Measurements from ENCODE around the gene RPP14. TPM values are rescaled to one million over a fixed set of nuclear protein-coding genes. Genes with fewer than 3 reads are reported as not detected.

RPP14 gene
- total RNA-seq, 1 donor from 2014 or later: 15.2 TPM

GRCh38 chr3:58353722-58354553, 47.9 kb downstream of the RPP14 start:
- Mint-ChIP-seq H3K36me3 (ENCODE audit: low read depth, unreplicated experiment) (no peaks in the 10 kb centered on the region), H3K4me1 (ENCODE audit: unreplicated experiment) (peaks cover 10% of the 10 kb centered on the region), H3K27me3 (ENCODE audit: unreplicated experiment) (no peaks in the 10 kb centered on the region), H3K27ac (ENCODE audit: unreplicated experiment) (no peak overlapping the region), H3K4me3 (ENCODE audit: unreplicated experiment) (no peak overlapping the region), H3K9me3 (ENCODE audit: unreplicated experiment) (no peaks in the 10 kb centered on the region)
- TF ChIP-seq CTCF (IDR thresholded peaks at IDR 0.05; ENCODE audit: unreplicated experiment): no peak
- no peak for DNase-seq (ENCODE audit: low spot score)

- peaks cover 10% of the 10 kb centered on the region for H3K4me1 Mint-ChIP-seq (ENCODE audit: unreplicated experiment)
- H3K36me3 Mint-ChIP-seq (ENCODE audit: low read depth, unreplicated experiment): no peaks in the 10 kb centered on the region
- H3K27me3 Mint-ChIP-seq (ENCODE audit: unreplicated experiment): no peaks in the 10 kb centered on the region
- H3K9me3 Mint-ChIP-seq (ENCODE audit: unreplicated experiment): no peaks in the 10 kb centered on the region
- H3K27ac Mint-ChIP-seq (ENCODE audit: unreplicated experiment): no peak overlapping the region
- DNase-seq (ENCODE audit: low spot score): no peak
- no peak overlapping the region for H3K4me3 Mint-ChIP-seq (ENCODE audit: unreplicated experiment)
- TF ChIP-seq CTCF (IDR thresholded peaks at IDR 0.05; ENCODE audit: unreplicated experiment): no peak
These were observed 49.1 kb downstream of the RPP14 start for GRCh38 chr3:58355179-58355578.

- no peak for DNase-seq (ENCODE audit: low spot score)
- no peaks in the 10 kb centered on the region for H3K27me3 Mint-ChIP-seq (ENCODE audit: unreplicated experiment)
- no peak overlapping the region for H3K27ac Mint-ChIP-seq (ENCODE audit: unreplicated experiment)
- TF ChIP-seq CTCF (IDR thresholded peaks at IDR 0.05; ENCODE audit: unreplicated experiment): no peak
- no peaks in the 10 kb centered on the region for H3K9me3 Mint-ChIP-seq (ENCODE audit: unreplicated experiment)
- no peaks in the 10 kb centered on the region for H3K36me3 Mint-ChIP-seq (ENCODE audit: low read depth, unreplicated experiment)
- no peak overlapping the region for H3K4me3 Mint-ChIP-seq (ENCODE audit: unreplicated experiment)
- peaks cover 10% of the 10 kb centered on the region for H3K4me1 Mint-ChIP-seq (ENCODE audit: unreplicated experiment)
These were observed 50.0 kb downstream of the RPP14 start for GRCh38 chr3:58356054-58356453.

GRCh38 chr3:58357402-58357801, 51.4 kb downstream of the RPP14 start:
- Mint-ChIP-seq H3K9me3 (ENCODE audit: unreplicated experiment) (no peaks in the 10 kb centered on the region), H3K36me3 (ENCODE audit: low read depth, unreplicated experiment) (no peaks in the 10 kb centered on the region), H3K4me3 (ENCODE audit: unreplicated experiment) (no peak overlapping the region), H3K27me3 (ENCODE audit: unreplicated experiment) (no peaks in the 10 kb centered on the region), H3K4me1 (ENCODE audit: unreplicated experiment) (peaks cover 10% of the 10 kb centered on the region), H3K27ac (ENCODE audit: unreplicated experiment) (peak overlapping the region; percentile 7)
- no peak for DNase-seq (ENCODE audit: low spot score)
- no peak for TF ChIP-seq CTCF (IDR thresholded peaks at IDR 0.05; ENCODE audit: unreplicated experiment)

- Mint-ChIP-seq H3K4me3 (ENCODE audit: unreplicated experiment) (no peak overlapping the region), H3K4me1 (ENCODE audit: unreplicated experiment) (peaks cover 10% of the 10 kb centered on the region), H3K9me3 (ENCODE audit: unreplicated experiment) (no peaks in the 10 kb centered on the region), H3K27ac (ENCODE audit: unreplicated experiment) (no peak overlapping the region), H3K36me3 (ENCODE audit: low read depth, unreplicated experiment) (no peaks in the 10 kb centered on the region), H3K27me3 (ENCODE audit: unreplicated experiment) (no peaks in the 10 kb centered on the region)
- DNase-seq (ENCODE audit: low spot score): no peak
- no peak for TF ChIP-seq CTCF (IDR thresholded peaks at IDR 0.05; ENCODE audit: unreplicated experiment)
These were observed 52.0 kb downstream of the RPP14 start for GRCh38 chr3:58358092-58358491.
